HL-60 (cell line): ENCODE measurements around the gene IRS2.

Experiments
- DNase-seq, 2 experiments: peaks; one replicate each; pipeline ENCODE4 v3.0.0-alpha.2; 2010 to 2020; ENCODE audit warnings: low read depth in 1 of 2, low spot score in 1 of 2
- H3K27ac ChIP-seq: fragments of 250-450 bp; sonication (Bioruptor Pico); replicated peaks from 2 replicates; pipeline ENCODE4 v1.5.1; 2020; ENCODE audit warnings: mild to moderate bottlenecking, moderate library complexity
- H3K27me3 ChIP-seq: fragments of 250-450 bp; sonication (Bioruptor Pico); 2 replicates; pipeline ENCODE4 v1.5.1; 2021; ENCODE audit warnings: mild to moderate bottlenecking, moderate library complexity; ENCODE audit not compliant: insufficient read depth, poor library complexity, severe bottlenecking
- H3K4me3 ChIP-seq: replicated peaks from 2 replicates; pipeline ENCODE4 v1.5.1; 2011; ENCODE audit warnings: mild to moderate bottlenecking, control low read depth, low read length; ENCODE audit not compliant: insufficient read depth
- CTCF ChIP-seq: IDR thresholded peaks from one replicate; pipeline ENCODE4 v1.5.1; 2011; ENCODE audit warnings: low read length, control low read depth, inconsistent platforms; ENCODE audit not compliant: insufficient read depth
- GABPA ChIP-seq: IDR thresholded peaks from 2 replicates; pipeline ENCODE4 v1.6.1; 2012; ENCODE audit warnings: low read depth
- POLR2AphosphoS5 ChIP-seq: IDR thresholded peaks from 2 replicates; pipeline ENCODE4 v1.6.1; 2012; ENCODE audit warnings: low read depth
- REST ChIP-seq: IDR thresholded peaks from 2 replicates; pipeline ENCODE4 v1.6.1; 2012; ENCODE audit warnings: low read depth; ENCODE audit not compliant: insufficient replicate concordance
- SPI1 ChIP-seq: IDR thresholded peaks from 2 replicates; pipeline ENCODE4 v1.6.1; 2012; ENCODE audit warnings: low read depth, mild to moderate bottlenecking, borderline replicate concordance

Gene IRS2

GRCh38 chr13:109764045-109764444, 22.3 kb downstream of the IRS2 start:
- no peaks in the 10 kb centered on the region for H3K27me3 ChIP-seq
- H3K27ac ChIP-seq = no peak overlapping the region
- H3K4me3 ChIP-seq = no peak overlapping the region
- no peak for DNase-seq
- TF ChIP-seq GABPA = no peak
- no peak for TF ChIP-seq SPI1
- no peak for TF ChIP-seq POLR2AphosphoS5
- no peak for TF ChIP-seq REST
- no peak for TF ChIP-seq CTCF

GRCh38 chr13:109762791-109763190, 23.6 kb downstream of the IRS2 start:
- Histone ChIP-seq H3K4me3 (no peak overlapping the region), H3K27ac (no peak overlapping the region), H3K27me3 (no peaks in the 10 kb centered on the region)
- no peak for DNase-seq
- TF ChIP-seq REST = no peak
- TF ChIP-seq GABPA = no peak
- no peak for TF ChIP-seq POLR2AphosphoS5
- TF ChIP-seq SPI1 = no peak
- TF ChIP-seq CTCF = no peak

- no peak for DNase-seq
- TF ChIP-seq REST (no peak), CTCF (no peak), SPI1 (no peak), GABPA (no peak), POLR2AphosphoS5 (no peak)
- H3K4me3 ChIP-seq = no peak overlapping the region
- H3K27me3 ChIP-seq = no peaks in the 10 kb centered on the region
- H3K27ac ChIP-seq = no peak overlapping the region
These were observed 24.7 kb downstream of the IRS2 start for GRCh38 chr13:109761695-109762094.
